ENCODE data around the gene ASB1.
A peak's percentile ranks its signal among the peaks of the same experiment; 100 is the strongest.

The ASB1 gene, protein sequence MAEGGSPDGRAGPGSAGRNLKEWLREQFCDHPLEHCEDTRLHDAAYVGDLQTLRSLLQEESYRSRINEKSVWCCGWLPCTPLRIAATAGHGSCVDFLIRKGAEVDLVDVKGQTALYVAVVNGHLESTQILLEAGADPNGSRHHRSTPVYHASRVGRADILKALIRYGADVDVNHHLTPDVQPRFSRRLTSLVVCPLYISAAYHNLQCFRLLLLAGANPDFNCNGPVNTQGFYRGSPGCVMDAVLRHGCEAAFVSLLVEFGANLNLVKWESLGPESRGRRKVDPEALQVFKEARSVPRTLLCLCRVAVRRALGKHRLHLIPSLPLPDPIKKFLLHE

DNA sequence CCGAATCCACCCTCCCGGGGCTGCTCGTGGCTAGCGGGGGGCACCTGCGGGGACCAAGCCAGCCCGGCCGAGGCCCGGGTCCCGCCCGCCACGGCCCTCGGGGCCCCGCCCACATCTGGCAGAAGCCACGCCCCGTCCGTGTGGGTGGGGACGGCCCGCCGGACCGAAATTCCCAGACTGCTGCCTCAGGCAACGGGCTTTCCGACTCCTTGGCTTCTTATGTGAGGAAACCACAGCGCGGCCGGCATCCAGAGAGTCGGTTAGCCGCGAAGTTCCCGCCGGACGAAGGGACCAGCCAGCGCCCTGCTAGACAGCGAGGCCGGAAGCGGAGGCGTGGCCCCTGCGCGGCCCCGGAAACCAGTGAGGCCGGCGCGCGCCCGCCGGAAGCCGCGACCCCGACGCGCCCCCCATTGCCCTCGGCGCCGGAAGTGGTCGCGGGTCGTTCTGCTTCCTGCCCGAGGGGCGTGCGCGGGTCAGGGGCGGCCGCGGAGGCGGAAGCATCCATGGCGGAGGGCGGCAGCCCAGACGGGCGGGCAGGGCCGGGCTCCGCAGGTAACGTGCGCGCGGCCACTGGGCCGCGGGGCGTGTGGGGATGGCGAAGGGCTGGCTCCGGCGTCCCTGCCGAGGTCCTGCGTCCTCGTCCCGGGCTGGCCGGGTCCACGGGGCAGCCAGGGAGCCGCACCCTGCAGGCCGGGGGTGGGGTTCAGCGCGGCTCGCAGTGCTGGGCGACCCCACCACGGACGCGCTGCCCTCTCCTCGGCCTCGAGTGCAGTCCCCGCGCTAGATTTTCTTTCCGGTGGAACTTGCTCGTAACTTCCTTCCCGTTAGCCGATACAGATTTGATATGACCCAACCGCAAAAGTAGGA, at the start of gene ASB1:
TSS of gene ASB1 (plus strand) at position 360 of the 867 bp plus-strand sequence. CDS start at position 504, 144 bp downstream.
- H3K27me3 Mint-ChIP-seq (ENCODE audit: low read depth) = no peaks in the 10 kb centered on the region
- H3K4me3 Mint-ChIP-seq = peak within 1 kb of the TSS; percentile 91
- peak within 1 kb of the TSS; percentile 91 for H3K27ac Mint-ChIP-seq
- DNase-seq (ENCODE audit: low spot score) = peak; percentile 82
- peaks cover 7% of the 10 kb centered on the region for H3K9me3 Mint-ChIP-seq
- H3K36me3 Mint-ChIP-seq (ENCODE audit: low read depth) = peaks cover 29% of the 10 kb centered on the region
- peaks cover 24% of the 10 kb centered on the region for H3K4me1 Mint-ChIP-seq (ENCODE audit: low read depth)

DNA sequence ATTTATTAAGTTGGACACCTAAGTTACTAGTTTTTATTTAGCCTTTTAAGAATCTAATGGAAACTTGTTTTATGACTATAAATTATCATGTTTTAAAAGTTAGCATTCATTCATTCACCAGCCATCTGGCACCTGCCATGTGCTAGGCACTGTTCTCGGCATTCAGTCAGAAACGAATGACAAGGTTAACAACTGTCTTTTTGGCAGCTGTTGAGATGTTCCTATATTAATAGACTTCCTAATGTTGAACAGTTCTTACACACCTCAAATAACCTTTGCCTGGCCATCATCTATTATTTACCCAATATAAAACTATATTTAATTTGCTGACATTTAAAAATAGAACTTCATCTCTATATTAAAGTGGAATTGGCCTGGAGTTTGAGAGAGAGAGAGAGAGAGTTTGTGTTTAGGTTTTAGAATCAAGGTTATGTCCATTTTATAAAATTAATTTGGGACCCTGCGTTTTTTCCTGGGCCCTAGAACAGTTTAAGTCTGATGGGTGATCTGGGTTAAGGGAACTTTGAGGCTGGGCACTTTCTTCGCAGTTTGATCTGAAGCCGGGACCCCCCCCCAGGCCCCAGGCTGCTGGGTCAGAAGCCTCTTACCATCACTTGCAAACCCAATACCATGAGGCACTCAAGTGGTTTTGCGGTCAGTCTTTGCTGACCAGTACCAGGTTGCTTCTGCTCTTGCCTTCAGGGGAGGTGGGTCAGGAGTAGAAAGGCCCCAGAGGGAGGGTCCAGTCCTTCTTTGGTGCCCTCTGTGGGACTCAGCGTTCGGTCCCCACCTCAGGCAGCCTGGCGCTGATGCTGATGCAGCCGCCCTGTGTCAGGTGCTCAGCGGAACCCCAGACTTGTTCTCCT, 48.3 kb upstream of the ASB1 start:
- no peaks in the 10 kb centered on the region for H3K9me3 Mint-ChIP-seq
- H3K4me1 Mint-ChIP-seq (ENCODE audit: low read depth) = peaks cover 29% of the 10 kb centered on the region
- no peak overlapping the region for H3K4me3 Mint-ChIP-seq
- peaks cover 6% of the 10 kb centered on the region for H3K36me3 Mint-ChIP-seq (ENCODE audit: low read depth)
- H3K27me3 Mint-ChIP-seq (ENCODE audit: low read depth) = no peaks in the 10 kb centered on the region
- H3K27ac Mint-ChIP-seq = no peak overlapping the region
- no peak for DNase-seq (ENCODE audit: low spot score)

DNA sequence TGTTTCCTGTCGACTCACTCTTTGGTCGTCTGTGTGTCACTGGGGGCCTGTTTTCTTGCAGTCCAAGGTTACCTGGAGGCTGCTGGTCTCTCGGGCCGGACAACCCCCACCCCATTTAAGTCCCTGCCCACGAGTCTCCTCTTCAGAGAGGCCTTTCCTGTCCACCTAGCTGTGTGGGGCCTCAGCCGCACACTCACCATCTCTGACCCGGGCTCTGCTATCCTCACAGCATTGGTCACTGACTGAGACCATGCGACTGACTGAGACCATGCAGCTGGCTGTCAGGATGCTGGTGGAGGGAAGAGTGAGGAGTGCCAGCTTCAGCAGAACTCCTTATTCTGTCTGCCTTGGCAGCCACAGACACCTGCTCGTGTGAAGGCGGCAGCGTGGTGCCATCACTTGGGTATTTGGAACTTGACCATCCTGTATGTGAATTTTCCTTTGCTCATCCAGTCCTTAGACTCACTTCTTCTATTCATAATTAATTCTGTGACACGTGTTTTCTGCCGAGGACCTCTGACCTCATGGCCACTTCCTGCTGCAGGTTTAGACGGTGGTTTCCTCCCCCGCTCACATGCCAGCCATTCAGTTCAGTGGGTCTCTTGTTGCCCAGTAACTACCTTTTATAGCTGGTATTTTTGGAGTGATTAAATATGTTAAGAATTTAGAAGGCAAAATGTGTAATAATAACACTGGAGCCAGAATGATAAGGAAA, 47.5 kb upstream of the ASB1 start:
- peaks cover 29% of the 10 kb centered on the region for H3K4me1 Mint-ChIP-seq (ENCODE audit: low read depth)
- no peaks in the 10 kb centered on the region for H3K9me3 Mint-ChIP-seq
- peak; percentile 12 for DNase-seq (ENCODE audit: low spot score)
- peaks cover 6% of the 10 kb centered on the region for H3K36me3 Mint-ChIP-seq (ENCODE audit: low read depth)
- peak overlapping the region; percentile 78 for H3K27ac Mint-ChIP-seq
- no peaks in the 10 kb centered on the region for H3K27me3 Mint-ChIP-seq (ENCODE audit: low read depth)
- H3K4me3 Mint-ChIP-seq = peak overlapping the region; percentile 59

DNA sequence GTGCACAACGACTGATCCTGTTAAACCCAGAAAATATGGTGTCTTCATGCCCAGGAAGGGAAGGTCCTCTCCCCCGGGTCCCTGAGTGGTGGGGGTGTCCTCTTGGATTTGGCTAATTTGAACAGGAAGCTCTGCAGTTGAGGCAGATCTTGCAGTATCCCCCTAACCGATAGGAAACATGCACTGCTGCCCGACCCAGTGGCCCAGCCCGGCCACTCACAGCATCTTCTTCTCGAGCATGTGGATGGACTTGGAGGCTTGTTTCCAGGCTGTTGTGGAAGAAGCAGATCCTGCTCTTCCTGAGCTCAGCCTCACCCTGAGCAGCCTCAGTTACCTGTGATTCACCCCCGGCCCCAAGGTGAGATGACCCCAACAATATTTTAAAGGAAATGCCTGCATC, 46.4 kb upstream of the ASB1 start:
- no peak for DNase-seq (ENCODE audit: low spot score)
- Mint-ChIP-seq H3K4me3 (no peak overlapping the region), H3K4me1 (ENCODE audit: low read depth) (peaks cover 29% of the 10 kb centered on the region), H3K9me3 (no peaks in the 10 kb centered on the region), H3K36me3 (ENCODE audit: low read depth) (peaks cover 6% of the 10 kb centered on the region), H3K27ac (peak overlapping the region; percentile 21), H3K27me3 (ENCODE audit: low read depth) (no peaks in the 10 kb centered on the region)

DNA sequence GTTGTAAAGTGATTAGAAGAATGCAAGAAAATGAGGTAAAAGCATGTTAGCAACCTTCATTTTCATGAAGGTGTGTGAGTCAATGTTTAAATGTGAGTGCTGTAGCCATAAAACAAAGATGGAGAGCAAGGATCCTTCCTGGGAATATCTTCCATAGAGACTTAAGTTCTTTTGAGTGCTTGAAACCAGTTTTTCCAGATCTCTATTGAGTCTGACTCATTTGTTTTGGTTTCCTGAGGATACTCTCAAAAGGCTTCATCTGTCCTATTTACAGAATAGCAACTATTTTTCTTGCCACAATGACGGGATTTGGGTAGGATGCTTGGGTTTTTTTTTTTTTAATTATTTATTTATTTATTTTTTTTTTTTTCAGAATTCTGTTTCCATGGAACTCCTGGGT, 45.9 kb upstream of the ASB1 start:
- peaks cover 29% of the 10 kb centered on the region for H3K4me1 Mint-ChIP-seq (ENCODE audit: low read depth)
- H3K27ac Mint-ChIP-seq = peak overlapping the region; percentile 21
- H3K36me3 Mint-ChIP-seq (ENCODE audit: low read depth) = peaks cover 6% of the 10 kb centered on the region
- H3K4me3 Mint-ChIP-seq = no peak overlapping the region
- H3K27me3 Mint-ChIP-seq (ENCODE audit: low read depth) = no peaks in the 10 kb centered on the region
- H3K9me3 Mint-ChIP-seq = no peaks in the 10 kb centered on the region
- no peak for DNase-seq (ENCODE audit: low spot score)

DNA sequence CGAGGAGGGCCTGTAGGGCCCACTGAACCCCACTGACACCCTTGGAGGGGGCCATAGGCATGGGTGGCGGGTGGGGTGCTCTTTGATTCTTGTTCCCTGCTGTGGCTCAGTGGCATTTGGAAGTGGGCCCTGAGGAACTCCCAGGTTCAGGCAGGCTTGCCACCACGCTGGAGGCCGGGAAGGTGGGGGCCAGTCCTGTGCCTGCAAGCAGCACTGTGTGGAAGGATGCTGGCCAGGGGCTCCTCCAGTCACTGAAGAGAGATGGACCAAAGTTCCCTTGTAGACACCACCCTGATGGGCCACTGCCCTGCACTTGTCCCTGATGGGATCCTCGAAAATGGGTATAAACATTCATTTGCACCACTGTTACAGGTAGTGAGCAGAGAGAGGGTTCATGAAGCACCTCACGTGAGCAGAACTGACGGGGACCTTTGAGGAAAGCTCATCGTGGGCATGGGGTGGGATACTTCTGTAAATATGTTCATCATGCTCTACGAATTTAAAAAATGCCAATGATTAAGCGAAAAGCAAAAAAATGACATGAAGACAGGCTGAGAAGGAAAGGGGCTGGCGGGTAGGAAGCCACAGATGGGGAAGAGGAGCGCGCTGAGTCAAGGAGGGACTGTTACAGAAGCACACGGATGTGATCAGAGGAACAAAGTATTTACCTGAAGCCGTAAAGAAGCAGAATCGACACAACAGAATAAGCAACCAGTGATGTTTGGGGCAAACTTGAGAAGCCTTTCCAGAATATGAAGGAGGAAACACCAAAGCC, 45.2 kb upstream of the ASB1 start:
- DNase-seq (ENCODE audit: low spot score) = no peak
- H3K27ac Mint-ChIP-seq = no peak overlapping the region
- H3K36me3 Mint-ChIP-seq (ENCODE audit: low read depth) = peaks cover 6% of the 10 kb centered on the region
- no peaks in the 10 kb centered on the region for H3K9me3 Mint-ChIP-seq
- no peaks in the 10 kb centered on the region for H3K27me3 Mint-ChIP-seq (ENCODE audit: low read depth)
- H3K4me3 Mint-ChIP-seq = no peak overlapping the region
- peaks cover 29% of the 10 kb centered on the region for H3K4me1 Mint-ChIP-seq (ENCODE audit: low read depth)

DNA sequence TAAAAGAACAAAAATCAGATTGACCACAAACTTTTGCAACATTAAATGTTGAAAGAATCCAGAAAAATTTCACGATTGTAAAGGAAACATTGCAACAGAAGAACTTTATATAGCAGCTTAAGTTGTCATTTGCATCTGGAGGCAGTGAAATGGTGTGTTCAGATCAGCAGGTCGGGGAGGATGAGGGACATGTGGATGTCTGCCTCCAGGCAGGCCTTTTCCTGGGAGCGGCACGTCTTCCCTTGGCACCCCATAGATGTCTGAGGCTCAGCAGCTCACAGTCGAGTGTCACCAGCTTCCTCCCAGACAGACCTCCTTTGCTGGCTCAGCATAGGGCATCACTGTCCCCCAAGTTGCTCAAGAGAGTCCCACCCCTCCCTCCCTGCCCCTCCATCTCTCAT, 44.3 kb upstream of the ASB1 start:
- no peak for DNase-seq (ENCODE audit: low spot score)
- H3K4me3 Mint-ChIP-seq = no peak overlapping the region
- H3K27ac Mint-ChIP-seq = no peak overlapping the region
- H3K9me3 Mint-ChIP-seq = no peaks in the 10 kb centered on the region
- H3K36me3 Mint-ChIP-seq (ENCODE audit: low read depth) = peaks cover 6% of the 10 kb centered on the region
- peaks cover 25% of the 10 kb centered on the region for H3K4me1 Mint-ChIP-seq (ENCODE audit: low read depth)
- no peaks in the 10 kb centered on the region for H3K27me3 Mint-ChIP-seq (ENCODE audit: low read depth)

DNA sequence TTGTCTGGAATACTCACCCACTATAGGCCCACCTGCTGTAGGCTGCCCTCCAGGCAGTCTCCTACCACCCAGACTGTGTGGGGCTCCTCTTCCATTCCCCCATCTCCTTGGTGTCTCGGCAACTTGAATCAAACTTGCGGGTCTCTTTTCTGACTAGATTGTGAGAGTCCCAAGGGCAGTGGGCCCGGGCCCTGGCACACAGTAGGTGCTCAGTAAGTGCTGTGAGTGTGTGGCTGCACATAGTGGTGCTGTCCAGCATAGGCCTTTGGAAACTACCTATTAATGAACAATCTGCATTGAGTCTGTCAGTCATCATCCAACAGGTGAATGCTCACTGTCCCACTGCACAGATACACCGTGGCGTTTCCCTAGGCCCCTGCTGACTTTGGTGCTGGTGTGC, 43.6 kb upstream of the ASB1 start:
- H3K4me1 Mint-ChIP-seq (ENCODE audit: low read depth) = peaks cover 26% of the 10 kb centered on the region
- DNase-seq (ENCODE audit: low spot score) = no peak
- H3K27me3 Mint-ChIP-seq (ENCODE audit: low read depth) = no peaks in the 10 kb centered on the region
- no peak overlapping the region for H3K4me3 Mint-ChIP-seq
- peaks cover 6% of the 10 kb centered on the region for H3K36me3 Mint-ChIP-seq (ENCODE audit: low read depth)
- H3K27ac Mint-ChIP-seq = no peak overlapping the region
- H3K9me3 Mint-ChIP-seq = no peaks in the 10 kb centered on the region

DNA sequence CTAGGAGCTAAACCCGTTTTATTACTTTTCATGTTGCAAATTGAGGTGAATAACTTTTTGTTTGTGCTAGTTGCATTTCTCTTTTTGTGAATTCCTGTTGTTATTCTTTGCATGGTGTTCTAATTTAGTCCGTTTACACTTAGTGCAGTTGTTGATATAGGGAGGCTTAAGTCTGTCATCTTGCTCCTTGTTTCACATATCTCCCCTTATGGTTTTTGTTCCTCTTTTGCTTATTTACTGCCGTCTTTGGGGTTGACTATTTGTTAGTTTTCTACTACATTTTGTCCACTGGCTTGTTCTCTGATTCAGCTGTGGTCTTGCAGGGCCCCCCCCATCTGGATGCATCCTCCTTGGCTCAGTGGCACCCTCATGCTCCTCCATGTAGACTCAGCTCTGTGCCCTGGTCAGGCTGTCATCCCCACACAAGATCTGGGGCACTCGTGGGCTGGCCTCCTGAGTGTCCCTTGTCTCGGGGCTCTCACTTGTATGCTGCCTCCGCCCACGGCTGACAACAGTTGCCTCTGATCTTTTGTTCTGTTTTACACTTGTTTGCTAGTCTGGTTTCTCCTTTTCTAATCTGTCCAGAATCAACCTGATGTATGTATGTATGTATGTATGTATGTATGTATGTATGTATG, 42.9 kb upstream of the ASB1 start:
- Mint-ChIP-seq H3K36me3 (ENCODE audit: low read depth) (peaks cover 6% of the 10 kb centered on the region), H3K27ac (no peak overlapping the region), H3K4me3 (no peak overlapping the region), H3K27me3 (ENCODE audit: low read depth) (no peaks in the 10 kb centered on the region), H3K4me1 (ENCODE audit: low read depth) (peaks cover 26% of the 10 kb centered on the region), H3K9me3 (no peaks in the 10 kb centered on the region)
- DNase-seq (ENCODE audit: low spot score) = no peak

DNA sequence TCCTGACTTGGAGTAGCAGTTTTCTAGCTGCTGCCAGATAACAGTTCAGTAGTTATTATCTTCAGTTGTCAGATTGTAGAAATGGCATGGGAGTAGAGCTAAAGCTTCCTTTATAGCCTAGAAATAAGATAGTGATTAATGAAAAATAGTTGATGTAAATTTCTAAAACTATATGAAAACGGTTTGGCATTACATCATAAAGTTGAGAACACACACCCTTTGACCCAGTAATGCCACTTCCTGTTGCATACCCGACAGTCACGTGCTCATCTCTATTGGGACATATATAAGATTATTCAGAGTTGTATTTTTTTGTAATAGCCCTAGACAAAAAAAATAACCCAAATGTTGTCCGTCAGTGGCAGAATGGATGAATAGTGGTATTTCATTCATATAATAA, 39.4 kb upstream of the ASB1 start:
- H3K27me3 Mint-ChIP-seq (ENCODE audit: low read depth) = no peaks in the 10 kb centered on the region
- no peaks in the 10 kb centered on the region for H3K9me3 Mint-ChIP-seq
- peaks cover 6% of the 10 kb centered on the region for H3K4me1 Mint-ChIP-seq (ENCODE audit: low read depth)
- H3K36me3 Mint-ChIP-seq (ENCODE audit: low read depth) = no peaks in the 10 kb centered on the region
- no peak for DNase-seq (ENCODE audit: low spot score)
- no peak overlapping the region for H3K4me3 Mint-ChIP-seq
- no peak overlapping the region for H3K27ac Mint-ChIP-seq

DNA sequence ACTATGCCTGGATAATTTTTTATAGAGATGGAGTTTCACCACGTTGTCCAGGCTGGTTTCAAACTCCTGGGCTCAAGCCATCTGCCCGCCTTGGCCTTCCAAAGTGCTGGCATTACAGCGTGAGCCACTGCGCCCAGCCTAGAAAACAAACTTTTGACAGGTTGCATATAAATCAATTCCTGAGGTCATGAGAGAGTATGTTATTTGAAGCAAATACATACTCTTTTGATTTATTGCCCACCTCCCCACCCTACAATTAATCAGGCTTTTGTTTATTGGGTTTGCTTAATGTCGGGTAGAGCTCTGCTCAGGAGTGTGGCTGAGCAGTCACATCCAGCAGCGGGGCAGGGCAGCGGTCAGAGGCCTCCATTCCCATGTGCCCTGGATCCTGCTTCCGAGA, 37.9 kb upstream of the ASB1 start:
- Mint-ChIP-seq H3K4me1 (ENCODE audit: low read depth) (peaks cover 6% of the 10 kb centered on the region), H3K27me3 (ENCODE audit: low read depth) (no peaks in the 10 kb centered on the region), H3K4me3 (no peak overlapping the region), H3K36me3 (ENCODE audit: low read depth) (no peaks in the 10 kb centered on the region), H3K27ac (no peak overlapping the region), H3K9me3 (no peaks in the 10 kb centered on the region)
- no peak for DNase-seq (ENCODE audit: low spot score)

DNA sequence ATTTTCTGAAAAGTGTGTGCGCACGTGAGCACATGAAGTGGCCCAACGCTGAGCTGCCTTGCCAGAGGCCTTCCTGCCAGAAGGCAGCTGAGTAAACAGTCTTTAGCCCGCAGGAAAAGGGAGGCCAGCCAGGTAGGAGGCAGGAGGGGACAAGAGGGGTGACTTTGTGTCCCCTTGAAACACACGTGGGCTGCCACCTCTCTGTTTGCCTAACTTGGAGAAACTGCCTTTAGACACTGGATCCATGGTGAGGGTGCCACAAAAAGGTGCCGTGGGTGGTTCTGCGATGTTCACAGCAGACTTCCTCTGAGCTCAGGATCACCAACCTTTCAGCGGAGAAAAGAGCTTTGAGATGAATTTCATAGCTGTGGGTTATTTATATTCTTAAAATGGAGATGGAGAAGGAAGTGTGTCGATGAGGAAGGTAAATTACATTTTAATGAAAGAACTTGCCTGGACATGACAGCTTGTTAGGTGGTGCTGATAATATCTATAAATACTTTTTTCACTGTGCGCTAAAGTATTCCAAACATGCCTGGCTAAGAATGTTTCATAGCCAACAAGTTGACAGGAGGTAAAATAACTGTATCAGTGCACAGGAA, 36.6 kb upstream of the ASB1 start:
- Mint-ChIP-seq H3K4me1 (ENCODE audit: low read depth) (peaks cover 6% of the 10 kb centered on the region), H3K27me3 (ENCODE audit: low read depth) (no peaks in the 10 kb centered on the region), H3K27ac (no peak overlapping the region), H3K36me3 (ENCODE audit: low read depth) (no peaks in the 10 kb centered on the region), H3K9me3 (no peaks in the 10 kb centered on the region), H3K4me3 (no peak overlapping the region)
- DNase-seq (ENCODE audit: low spot score) = no peak
